Bronchial epithelial cell (primary cell): ENCODE data around the gene CDHR1. TPM values are rescaled to one million over a fixed set of nuclear protein-coding genes. Genes with fewer than 3 reads are reported as not detected.

Experiments used
- DNase-seq: peaks from one replicate; pipeline ENCODE4 v3.0.0-alpha.2; 2010; ENCODE audit warnings: low read depth
- FAIRE-seq: peaks from 2 replicates; lab custom pipeline; 2011; peaks lifted over from hg19 to GRCh38; lab: Jason Lieb, UNC
- H3K27me3 ChIP-seq: 2 replicates; pipeline ENCODE4 v1.5.1; 2011; ENCODE audit warnings: low read length; ENCODE audit not compliant: control insufficient read depth, insufficient read depth
- H3K36me3 ChIP-seq: 2 replicates; pipeline ENCODE4 v1.5.1; 2011; ENCODE audit warnings: low read length; ENCODE audit not compliant: control insufficient read depth, insufficient read depth
- H3K4me3 ChIP-seq: 2 replicates; pipeline ENCODE4 v1.5.1; 2011; ENCODE audit warnings: mild to moderate bottlenecking, low read depth, low read length, control low read depth
- CTCF ChIP-seq: IDR thresholded peaks from 2 replicates; pipeline ENCODE4 v1.5.1; 2011; ENCODE audit warnings: mild to moderate bottlenecking, moderate library complexity, low read length, control low read depth, inconsistent platforms; ENCODE audit not compliant: insufficient read depth, severe bottlenecking
- total RNA-seq: library from RNA; depleted of rRNA; stranded (reverse); fragments of >200 nt; gene quantifications from 2 replicates; pipeline ENCODE4 v1.2.1, GENCODE V29; 2014

CDHR1 gene
- total RNA-seq, 1 donor from 2014 or later: 0.53 TPM

- Histone ChIP-seq H3K36me3 (peaks cover 1% of the 10 kb centered on the region), H3K4me3 (no peak overlapping the region), H3K27me3 (no peaks in the 10 kb centered on the region)
- no peak for FAIRE-seq
- TF ChIP-seq CTCF: peak; percentile 83
- DNase-seq: peak; percentile 19
Measured at GRCh38 chr10:84204122-84204521, 9.8 kb downstream of the CDHR1 start.

GRCh38 chr10:84204610-84205009 lies 10.3 kb downstream of the CDHR1 start:
- no peak for FAIRE-seq
- no peaks in the 10 kb centered on the region for H3K27me3 ChIP-seq
- DNase-seq: no peak
- H3K4me3 ChIP-seq: no peak overlapping the region
- no peak for TF ChIP-seq CTCF
- peaks cover 1% of the 10 kb centered on the region for H3K36me3 ChIP-seq

GRCh38 chr10:84205049-84205852 lies 10.9 kb downstream of the CDHR1 start:
- Histone ChIP-seq H3K27me3 (no peaks in the 10 kb centered on the region), H3K4me3 (no peak overlapping the region), H3K36me3 (peaks cover 1% of the 10 kb centered on the region)
- FAIRE-seq: peak; percentile 62
- TF ChIP-seq CTCF: peak; percentile 95
- peak; percentile 56 for DNase-seq

- no peak for DNase-seq
- no peak for TF ChIP-seq CTCF
Measured at GRCh38 chr10:84205853-84206525, 11.7 kb downstream of the CDHR1 start.

GRCh38 chr10:84208023-84208422 lies 13.7 kb downstream of the CDHR1 start:
- FAIRE-seq: no peak
- H3K36me3 ChIP-seq: no peaks in the 10 kb centered on the region
- DNase-seq: no peak
- H3K4me3 ChIP-seq: no peak overlapping the region
- H3K27me3 ChIP-seq: no peaks in the 10 kb centered on the region
- no peak for TF ChIP-seq CTCF

More at GRCh38 chr10:84205853-84206525, 11.7 kb downstream of the CDHR1 start:
- H3K27me3 ChIP-seq: no peaks in the 10 kb centered on the region
- H3K4me3 ChIP-seq: no peak overlapping the region
- no peak for FAIRE-seq
- H3K36me3 ChIP-seq: no peaks in the 10 kb centered on the region
